AG09319 (cell line): ENCODE measurements around the gene SP140L.
A peak's percentile ranks its signal among the peaks of the same experiment; 100 is the strongest.

Source experiments
- DNase-seq: peaks from one replicate; pipeline ENCODE4 v3.0.0-alpha.2; 2010; ENCODE audit warnings: low read depth; ENCODE audit errors: extremely low read depth
- CTCF ChIP-seq: IDR thresholded peaks from 2 replicates; pipeline ENCODE4 v1.5.1; 2011; ENCODE audit warnings: low read depth, mild to moderate bottlenecking, inconsistent platforms, low read length, moderate library complexity

Gene SP140L

GRCh38 chr2:230318190-230319121 is 8.5 kb upstream of the SP140L start:
- DNase-seq, result no peak
- no peak for TF ChIP-seq CTCF

- no peak for TF ChIP-seq CTCF
- no peak for DNase-seq
Measured at GRCh38 chr2:230319211-230319862, 7.7 kb upstream of the SP140L start.

GRCh38 chr2:230321031-230321430 is 6.0 kb upstream of the SP140L start:
- DNase-seq, result no peak
- TF ChIP-seq CTCF, result no peak

GRCh38 chr2:230322561-230323384 is 4.2 kb upstream of the SP140L start:
- DNase-seq, result no peak
- no peak for TF ChIP-seq CTCF

GRCh38 chr2:230323385-230324106 is 3.4 kb upstream of the SP140L start:
- peak; percentile 7 for TF ChIP-seq CTCF
- no peak for DNase-seq

- no peak for DNase-seq
- TF ChIP-seq CTCF, result no peak
Measured at GRCh38 chr2:230324503-230324902, 2.5 kb upstream of the SP140L start.
